ENCODE measurements around the gene DMD.

Gene DMD

GRCh38 chrX:33156152-33156726, 55.1 kb downstream of the DMD start:
- Histone ChIP-seq H3K27ac (ENCODE audit: insufficient read depth in 1 of 2, low read depth in 1 of 2, low read length in 2 of 2, poor library complexity in 1 of 2, severe bottlenecking in 2 of 2) (no peak overlapping the region), H3K4me3 (ENCODE audit: control insufficient read depth in 1 of 7, extremely low read depth in 1 of 7, insufficient read depth in 4 of 7, low read depth in 2 of 7, low read length in 6 of 7) (no peak overlapping the region), H3K4me1 (ENCODE audit: control extremely low read depth in 1 of 4, control insufficient read depth in 4 of 4, insufficient read depth in 4 of 4, low read length in 3 of 4) (no peaks in the 10 kb centered on the region), H3K9me3 (ENCODE audit: control extremely low read depth in 1 of 5, control insufficient read depth in 4 of 5, insufficient read depth in 2 of 5, low read depth in 1 of 5, low read length in 4 of 5) (no peaks in the 10 kb centered on the region), H3K36me3 (ENCODE audit: control insufficient read depth in 4 of 4, insufficient read depth in 4 of 4, low read length in 3 of 4) (no peaks in the 10 kb centered on the region), H3K27me3 (replicated peaks in 2 of 5; ENCODE audit: control insufficient read depth in 4 of 5, insufficient read depth in 5 of 5, low read length in 4 of 5) (no peaks in the 10 kb centered on the region)
- DNase-seq: no peak
- ChIA-PET CTCF (no interaction called here), POLR2A (no interaction called here)
- WGBS (ENCODE audit: insufficient coverage): 83% methylated on average over 1 of the region's 2 CpGs

DNA sequence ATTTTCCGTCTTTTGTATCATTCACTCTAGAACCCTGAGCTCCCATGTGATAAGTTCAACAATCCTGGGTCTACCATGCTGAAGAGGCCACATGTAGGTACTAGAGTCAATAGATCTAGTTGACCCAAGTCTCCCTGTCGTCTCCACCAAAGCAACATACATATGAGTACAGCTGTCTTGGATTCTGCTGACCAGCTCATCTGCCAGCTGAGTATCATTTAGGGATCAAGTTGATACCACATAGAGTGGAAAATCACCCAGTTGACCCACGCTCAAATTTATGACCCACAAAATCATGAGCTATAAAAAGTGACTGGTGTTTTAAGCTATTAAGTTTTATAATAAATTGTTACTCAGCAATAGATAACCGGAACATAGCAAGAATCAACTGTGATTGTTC, 61.8 kb downstream of the DMD start:
- POLR2A ChIA-PET: no interaction called here
- Histone ChIP-seq H3K27me3 (replicated peaks in 2 of 5; ENCODE audit: control insufficient read depth in 4 of 5, insufficient read depth in 5 of 5, low read length in 4 of 5) (no peaks in the 10 kb centered on the region), H3K4me3 (ENCODE audit: control insufficient read depth in 1 of 7, extremely low read depth in 1 of 7, insufficient read depth in 4 of 7, low read depth in 2 of 7, low read length in 6 of 7) (no peak overlapping the region), H3K9me3 (ENCODE audit: control extremely low read depth in 1 of 5, control insufficient read depth in 4 of 5, insufficient read depth in 2 of 5, low read depth in 1 of 5, low read length in 4 of 5) (no peaks in the 10 kb centered on the region), H3K4me1 (ENCODE audit: control extremely low read depth in 1 of 4, control insufficient read depth in 4 of 4, insufficient read depth in 4 of 4, low read length in 3 of 4) (no peaks in the 10 kb centered on the region), H3K36me3 (ENCODE audit: control insufficient read depth in 4 of 4, insufficient read depth in 4 of 4, low read length in 3 of 4) (no peaks in the 10 kb centered on the region), H3K27ac (ENCODE audit: insufficient read depth in 1 of 2, low read depth in 1 of 2, low read length in 2 of 2, poor library complexity in 1 of 2, severe bottlenecking in 2 of 2) (no peak overlapping the region)
- CTCF ChIA-PET: no interaction called here
- DNase-seq: no peak
- WGBS (ENCODE audit: insufficient coverage): 93% methylated on average over 1 of the region's 4 CpGs

- CTCF ChIA-PET: no interaction called here
- WGBS (ENCODE audit: insufficient coverage): 91% methylated on average over 5 of the region's 5 CpGs
Measured at GRCh38 chrX:33149085-33149484, 62.3 kb downstream of the DMD start.

DNA sequence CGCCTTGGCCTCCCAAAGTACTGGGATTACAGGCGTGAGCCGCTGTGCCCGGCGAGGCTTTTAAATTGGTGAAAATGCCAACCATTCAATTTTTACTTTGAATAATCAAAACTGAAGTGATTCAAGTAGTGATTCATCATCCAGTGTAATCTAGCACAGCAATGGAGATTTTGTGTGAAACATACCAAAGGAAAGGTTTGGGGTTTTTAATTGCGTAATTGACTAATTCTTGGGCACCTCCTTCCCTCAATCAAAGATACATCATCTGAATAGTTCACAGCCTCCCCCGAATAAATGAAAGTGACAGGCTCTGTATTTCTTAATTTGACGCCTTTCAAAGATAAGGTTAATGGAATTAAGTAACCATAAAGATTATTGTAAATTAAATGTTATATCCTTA, 69.0 kb downstream of the DMD start:
- WGBS (ENCODE audit: insufficient coverage): no CpG with 5 or more reads among the region's 8 CpGs
- ChIA-PET CTCF (no interaction called here), POLR2A (no interaction called here)
- no peaks in the 10 kb centered on the region for H3K4me1 ChIP-seq (ENCODE audit: control extremely low read depth in 1 of 4, control insufficient read depth in 4 of 4, insufficient read depth in 4 of 4, low read length in 3 of 4)
- no peaks in the 10 kb centered on the region for H3K36me3 ChIP-seq (ENCODE audit: control insufficient read depth in 4 of 4, insufficient read depth in 4 of 4, low read length in 3 of 4)
- no peak overlapping the region for H3K4me3 ChIP-seq (ENCODE audit: control insufficient read depth in 1 of 7, extremely low read depth in 1 of 7, insufficient read depth in 4 of 7, low read depth in 2 of 7, low read length in 6 of 7)
- H3K9me3 ChIP-seq (ENCODE audit: control extremely low read depth in 1 of 5, control insufficient read depth in 4 of 5, insufficient read depth in 2 of 5, low read depth in 1 of 5, low read length in 4 of 5): no peaks in the 10 kb centered on the region
- DNase-seq: no peak
- no peaks in the 10 kb centered on the region for H3K27me3 ChIP-seq (replicated peaks in 2 of 5; ENCODE audit: control insufficient read depth in 4 of 5, insufficient read depth in 5 of 5, low read length in 4 of 5)
- H3K27ac ChIP-seq (ENCODE audit: insufficient read depth in 1 of 2, low read depth in 1 of 2, low read length in 2 of 2, poor library complexity in 1 of 2, severe bottlenecking in 2 of 2): no peak overlapping the region

More at GRCh38 chrX:33149085-33149484, 62.3 kb downstream of the DMD start:
- H3K9me3 ChIP-seq (ENCODE audit: control extremely low read depth in 1 of 5, control insufficient read depth in 4 of 5, insufficient read depth in 2 of 5, low read depth in 1 of 5, low read length in 4 of 5): no peaks in the 10 kb centered on the region
- DNase-seq: no peak
- H3K27ac ChIP-seq (ENCODE audit: insufficient read depth in 1 of 2, low read depth in 1 of 2, low read length in 2 of 2, poor library complexity in 1 of 2, severe bottlenecking in 2 of 2): no peak overlapping the region
- no peaks in the 10 kb centered on the region for H3K4me1 ChIP-seq (ENCODE audit: control extremely low read depth in 1 of 4, control insufficient read depth in 4 of 4, insufficient read depth in 4 of 4, low read length in 3 of 4)
- no peaks in the 10 kb centered on the region for H3K36me3 ChIP-seq (ENCODE audit: control insufficient read depth in 4 of 4, insufficient read depth in 4 of 4, low read length in 3 of 4)
- H3K4me3 ChIP-seq (ENCODE audit: control insufficient read depth in 1 of 7, extremely low read depth in 1 of 7, insufficient read depth in 4 of 7, low read depth in 2 of 7, low read length in 6 of 7): no peak overlapping the region
- no peaks in the 10 kb centered on the region for H3K27me3 ChIP-seq (replicated peaks in 2 of 5; ENCODE audit: control insufficient read depth in 4 of 5, insufficient read depth in 5 of 5, low read length in 4 of 5)
- POLR2A ChIA-PET: no interaction called here

DNA sequence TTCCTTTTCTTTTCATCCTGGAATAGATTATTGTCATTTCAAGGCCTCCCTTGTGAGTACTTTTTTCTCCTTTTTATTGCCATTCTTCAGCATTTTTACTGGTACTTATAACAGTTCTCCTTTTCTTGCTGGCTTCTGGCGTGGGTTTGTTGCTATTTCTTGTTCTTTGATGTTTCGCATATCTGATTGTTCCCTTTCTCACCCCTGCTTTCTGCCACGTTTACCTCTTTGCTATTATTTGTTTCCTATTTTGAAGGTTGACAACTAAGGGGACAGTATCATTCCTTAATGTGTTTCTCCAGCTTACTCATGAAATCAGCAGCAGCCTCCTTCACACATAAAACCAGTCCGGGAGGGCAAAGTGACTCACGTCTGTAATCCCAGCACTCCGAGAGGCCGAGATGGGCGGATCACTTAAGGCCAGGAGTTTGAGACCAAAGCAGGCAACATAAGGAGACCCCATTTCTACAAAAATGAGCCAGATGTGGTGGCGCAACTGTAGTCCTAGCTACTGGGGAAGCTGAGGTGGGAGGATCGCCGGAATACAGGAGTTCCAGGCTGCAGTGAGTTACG, 72.6 kb downstream of the DMD start:
- Histone ChIP-seq H3K36me3 (ENCODE audit: control insufficient read depth in 4 of 4, insufficient read depth in 4 of 4, low read length in 3 of 4) (no peaks in the 10 kb centered on the region), H3K4me3 (ENCODE audit: control insufficient read depth in 1 of 7, extremely low read depth in 1 of 7, insufficient read depth in 4 of 7, low read depth in 2 of 7, low read length in 6 of 7) (no peak overlapping the region), H3K27ac (ENCODE audit: insufficient read depth in 1 of 2, low read depth in 1 of 2, low read length in 2 of 2, poor library complexity in 1 of 2, severe bottlenecking in 2 of 2) (no peak overlapping the region), H3K4me1 (ENCODE audit: control extremely low read depth in 1 of 4, control insufficient read depth in 4 of 4, insufficient read depth in 4 of 4, low read length in 3 of 4) (no peaks in the 10 kb centered on the region), H3K27me3 (replicated peaks in 2 of 5; ENCODE audit: control insufficient read depth in 4 of 5, insufficient read depth in 5 of 5, low read length in 4 of 5) (no peaks in the 10 kb centered on the region), H3K9me3 (ENCODE audit: control extremely low read depth in 1 of 5, control insufficient read depth in 4 of 5, insufficient read depth in 2 of 5, low read depth in 1 of 5, low read length in 4 of 5) (no peaks in the 10 kb centered on the region)
- WGBS (ENCODE audit: insufficient coverage): 64% methylated on average over 12 of the region's 12 CpGs
- CTCF ChIA-PET: no interaction called here
- DNase-seq: no peak
- POLR2A ChIA-PET: no interaction called here

DNA sequence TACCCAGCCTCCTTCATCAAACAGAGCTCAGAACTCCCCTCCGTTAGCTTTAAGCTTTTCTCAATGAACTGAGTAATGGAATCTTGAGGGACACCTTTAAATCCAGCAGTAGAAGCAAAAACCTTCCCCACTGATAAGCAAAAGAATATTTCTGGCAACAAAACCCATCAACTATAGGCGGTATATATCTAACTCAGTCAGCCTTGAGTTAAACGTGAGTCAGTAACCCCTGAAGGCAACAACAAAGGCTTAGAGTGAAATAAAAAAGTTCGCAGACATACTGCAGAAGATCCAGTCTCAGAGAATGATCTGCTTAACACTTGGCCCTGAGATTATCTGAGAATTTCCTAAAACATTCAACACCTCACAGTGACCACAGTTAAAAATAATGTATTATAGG, 77.2 kb downstream of the DMD start:
- no peaks in the 10 kb centered on the region for H3K27me3 ChIP-seq (replicated peaks in 2 of 5; ENCODE audit: control insufficient read depth in 4 of 5, insufficient read depth in 5 of 5, low read length in 4 of 5)
- POLR2A ChIA-PET: no interaction called here
- no peaks in the 10 kb centered on the region for H3K9me3 ChIP-seq (ENCODE audit: control extremely low read depth in 1 of 5, control insufficient read depth in 4 of 5, insufficient read depth in 2 of 5, low read depth in 1 of 5, low read length in 4 of 5)
- no peaks in the 10 kb centered on the region for H3K4me1 ChIP-seq (ENCODE audit: control extremely low read depth in 1 of 4, control insufficient read depth in 4 of 4, insufficient read depth in 4 of 4, low read length in 3 of 4)
- no peak overlapping the region for H3K27ac ChIP-seq (ENCODE audit: insufficient read depth in 1 of 2, low read depth in 1 of 2, low read length in 2 of 2, poor library complexity in 1 of 2, severe bottlenecking in 2 of 2)
- DNase-seq: no peak
- no peaks in the 10 kb centered on the region for H3K36me3 ChIP-seq (ENCODE audit: control insufficient read depth in 4 of 4, insufficient read depth in 4 of 4, low read length in 3 of 4)
- no peak overlapping the region for H3K4me3 ChIP-seq (ENCODE audit: control insufficient read depth in 1 of 7, extremely low read depth in 1 of 7, insufficient read depth in 4 of 7, low read depth in 2 of 7, low read length in 6 of 7)
- CTCF ChIA-PET: no interaction called here
- WGBS (ENCODE audit: insufficient coverage): 81% methylated on average over 3 of the region's 4 CpGs

- ChIA-PET CTCF (no interaction called here), POLR2A (no interaction called here)
- no peaks in the 10 kb centered on the region for H3K4me1 ChIP-seq (ENCODE audit: control extremely low read depth in 1 of 4, control insufficient read depth in 4 of 4, insufficient read depth in 4 of 4, low read length in 3 of 4)
- peaks cover 0 to under 1% (median 0%) of the 10 kb centered on the region in 5 experiments for H3K27me3 ChIP-seq (replicated peaks in 2 of 5; ENCODE audit: control insufficient read depth in 4 of 5, insufficient read depth in 5 of 5, low read length in 4 of 5)
- WGBS (ENCODE audit: insufficient coverage): 70% methylated on average over 3 of the region's 3 CpGs
- no peak overlapping the region for H3K27ac ChIP-seq (ENCODE audit: insufficient read depth in 1 of 2, low read depth in 1 of 2, low read length in 2 of 2, poor library complexity in 1 of 2, severe bottlenecking in 2 of 2)
- H3K9me3 ChIP-seq (ENCODE audit: control extremely low read depth in 1 of 5, control insufficient read depth in 4 of 5, insufficient read depth in 2 of 5, low read depth in 1 of 5, low read length in 4 of 5): no peaks in the 10 kb centered on the region
- no peak overlapping the region for H3K4me3 ChIP-seq (ENCODE audit: control insufficient read depth in 1 of 7, extremely low read depth in 1 of 7, insufficient read depth in 4 of 7, low read depth in 2 of 7, low read length in 6 of 7)
- no peak for DNase-seq
- no peaks in the 10 kb centered on the region for H3K36me3 ChIP-seq (ENCODE audit: control insufficient read depth in 4 of 4, insufficient read depth in 4 of 4, low read length in 3 of 4)
Measured at GRCh38 chrX:33133320-33133719, 78.0 kb downstream of the DMD start.
